Colon (tissue), 2 donors: ENCODE measurements around the gene GSTP1.

Source experiments
- FAIRE-seq: peaks from 2 replicates; lab custom pipeline; 2012; peaks lifted over from hg19 to GRCh38; lab: Jason Lieb, UNC
- donor health status: control.
- donor health status: control.

GSTP1 gene

GRCh38 chr11:67631411-67631810 lies 47.8 kb downstream of the GSTP1 start:
- FAIRE-seq, result no peak

- FAIRE-seq, result no peak
Observed at GRCh38 chr11:67631853-67632174, 48.2 kb downstream of the GSTP1 start.

GRCh38 chr11:67632175-67632981 lies 48.8 kb downstream of the GSTP1 start:
- FAIRE-seq, result no peak

- no peak for FAIRE-seq
Observed at GRCh38 chr11:67632982-67633755, 49.6 kb downstream of the GSTP1 start.

- FAIRE-seq, result no peak
Observed at GRCh38 chr11:67633758-67634365, 50.2 kb downstream of the GSTP1 start.

- FAIRE-seq, result no peak
Observed at GRCh38 chr11:67634366-67635230, 51.0 kb downstream of the GSTP1 start.

- no peak for FAIRE-seq
Observed at GRCh38 chr11:67635231-67635521, 51.6 kb downstream of the GSTP1 start.
